Naive thymus-derived CD4-positive, alpha-beta T cell (primary cell): Measurements from ENCODE around the gene CDHR1. TPM values are rescaled to one million over a fixed set of nuclear protein-coding genes. Genes with fewer than 3 reads are reported as not detected.

Experiments
- ATAC-seq: fragments of 150-1000 bp; cut with Tn5 transposase; 2 replicates; pipeline ENCODE4 v1.10.0; 2021; ENCODE audit warnings: mild to moderate bottlenecking, moderate library complexity
- CTCF ChIA-PET: fragments of 350-600 bp; sonication (Branson Sonifier 250); formaldehyde crosslinking; loops from one replicate; lab custom pipeline; 2021; ENCODE audit warnings: antibody characterized with exemption; lab: Charles Lee
- POLR2A ChIA-PET: fragments of 350-600 bp; sonication (Branson Sonifier 250); formaldehyde crosslinking; loops from one replicate; lab custom pipeline; 2021; ENCODE audit warnings: antibody characterized with exemption, inconsistent platforms; lab: Charles Lee
- DNase-seq, 9 donors: peaks; one replicate each; pipeline versions ENCODE4 v3.0.0 to v3.0.0-alpha.2; 2020 to 2022; ENCODE audit warnings: mixed read lengths in 1 of 9
- H3K27ac ChIP-seq: one replicate; pipeline ENCODE4 v1.7.0; 2013; ENCODE audit warnings: mild to moderate bottlenecking, low read depth, low read length, moderate library complexity
- H3K27me3 ChIP-seq, 2 donors: one replicate each; pipeline ENCODE4 v1.7.0; 2013; ENCODE audit warnings: low read length in 2 of 2, mild to moderate bottlenecking in 2 of 2, moderate library complexity in 2 of 2; ENCODE audit not compliant: control insufficient read depth in 2 of 2, insufficient read depth in 2 of 2
- H3K36me3 ChIP-seq, 3 experiments: 1 replicate in 2 of 3; 2 replicates in 1 of 3; pipeline ENCODE4 v1.7.0; 2013; ENCODE audit warnings: low read length in 3 of 3, mild to moderate bottlenecking in 3 of 3, moderate library complexity in 1 of 3; ENCODE audit not compliant: insufficient read depth in 3 of 3, control insufficient read depth in 2 of 3
- H3K4me1 ChIP-seq, 2 donors: one replicate each; pipeline ENCODE4 v1.7.0; 2013; ENCODE audit warnings: low read length in 2 of 2, mild to moderate bottlenecking in 2 of 2, moderate library complexity in 1 of 2; ENCODE audit not compliant: control insufficient read depth in 2 of 2, insufficient read depth in 2 of 2
- H3K4me3 ChIP-seq: 2 replicates; pipeline ENCODE4 v1.7.0; 2013; ENCODE audit warnings: mild to moderate bottlenecking, low read length
- H3K9me3 ChIP-seq, 3 experiments: 1 replicate in 2 of 3; 2 replicates in 1 of 3; pipeline ENCODE4 v1.7.0; 2013; ENCODE audit warnings: low read length in 3 of 3; ENCODE audit not compliant: control insufficient read depth in 2 of 3
- H3K27ac Mint-ChIP-seq, 9 donors: one replicate each; pipeline ENCODE4 v1.8.0; 2020 to 2022; ENCODE audit warnings: mixed read lengths in 9 of 9, mild to moderate bottlenecking in 8 of 9, moderate library complexity in 5 of 9, inconsistent platforms in 2 of 9
- H3K27me3 Mint-ChIP-seq, 5 donors: one replicate each; pipeline ENCODE4 v1.8.0; 2021 to 2022; ENCODE audit warnings: mixed read lengths in 5 of 5, mild to moderate bottlenecking in 1 of 5
- H3K36me3 Mint-ChIP-seq, 5 donors: one replicate each; pipeline ENCODE4 v1.8.0; 2020 to 2022; ENCODE audit warnings: mixed read lengths in 5 of 5, mild to moderate bottlenecking in 3 of 5, inconsistent platforms in 1 of 5
- H3K4me1 Mint-ChIP-seq, 7 donors: one replicate each; pipeline ENCODE4 v1.8.0; 2020 to 2022; ENCODE audit warnings: mixed read lengths in 7 of 7, mild to moderate bottlenecking in 3 of 7, inconsistent platforms in 1 of 7
- H3K4me3 Mint-ChIP-seq, 10 donors: one replicate each; pipeline ENCODE4 v1.8.0; 2020 to 2022; ENCODE audit warnings: mild to moderate bottlenecking in 10 of 10, mixed read lengths in 10 of 10, moderate library complexity in 6 of 10, inconsistent platforms in 2 of 10
- H3K9me3 Mint-ChIP-seq, 11 donors: one replicate each; pipeline ENCODE4 v1.8.0; 2020 to 2022; ENCODE audit warnings: mixed read lengths in 11 of 11, mild to moderate bottlenecking in 4 of 11, inconsistent platforms in 1 of 11, moderate library complexity in 1 of 11
- intact Hi-C, 2 donors: fragments of 100-400 bp; cut with micrococcal nuclease; formaldehyde crosslinking; loops; one replicate each; pipeline ENCODE4 v1.15.1; 2023
- polyA plus RNA-seq, 2 donors: library from polyadenylated mRNA; unstranded; fragments of 300-500 nt; fragmentation: Illumina TruSeq; gene quantifications; one replicate each; pipeline ENCODE4 v1.2.3, GENCODE V29; 2021
- total RNA-seq, 6 experiments: library from RNA in 5 of 6; stranded (reverse) in 5 of 6; gene quantifications; 1 replicate in 5 of 6; 2 replicates in 1 of 6; pipeline ENCODE4 v1.2.3 and lab custom pipeline; 2021 to 2026

CDHR1 gene
- total and polyA plus RNA-seq, 7 experiments from 2014 or later, result 0.15 to 1.6 (median 0.30) TPM; not detected in 2

DNA sequence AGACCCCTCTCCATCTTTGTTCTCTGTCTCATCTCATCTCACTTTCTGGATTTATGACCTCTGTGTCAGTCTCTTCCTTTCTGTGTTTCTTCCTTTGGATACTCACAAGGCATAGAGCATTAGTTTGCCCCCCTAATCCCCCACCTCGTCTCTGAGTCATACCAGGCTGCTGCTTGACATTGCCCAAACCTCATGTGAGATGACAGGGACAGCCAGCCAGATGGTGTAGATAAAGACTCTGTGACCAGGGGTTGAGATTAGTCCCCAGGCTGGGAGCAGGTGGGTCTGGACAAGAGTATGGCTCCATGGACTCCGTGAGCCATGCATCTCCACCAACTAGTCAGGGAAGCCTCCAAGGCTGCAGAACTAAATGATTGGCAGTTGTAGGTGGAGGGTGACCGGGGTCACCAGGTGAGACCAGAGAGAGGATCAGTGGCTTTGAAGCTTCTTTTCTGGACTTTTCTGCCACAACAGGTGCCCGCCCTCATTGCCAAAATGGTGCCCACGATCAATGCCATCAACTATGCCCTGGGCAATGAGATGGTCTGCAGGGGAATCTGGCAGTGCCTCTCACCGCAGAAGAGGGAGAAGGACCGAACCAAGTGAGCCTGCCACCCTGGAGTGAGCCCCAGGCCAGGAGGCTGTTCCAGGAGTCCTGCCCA lies 63.8 kb downstream of the CDHR1 start:
- H3K9me3 Mint-ChIP-seq, result no peaks in the 10 kb centered on the region
- intact Hi-C loops, result no loop called here
- POLR2A ChIA-PET, result no interaction called here
- CTCF ChIA-PET, result interaction anchor here (1.4 kb wide), 1 partner anchor 110 kb away, joined by 3 read pairs; no protein-coding TSS in a partner anchor
- no peaks in the 10 kb centered on the region for H3K27me3 ChIP-seq
- H3K27ac ChIP-seq, result no peak overlapping the region
- peaks cover 14 to 41% (median 24%) of the 10 kb centered on the region in 5 donors for H3K27me3 Mint-ChIP-seq
- H3K36me3 ChIP-seq, result no peaks in the 10 kb centered on the region
- H3K4me1 ChIP-seq, result no peaks in the 10 kb centered on the region
- DNase-seq (no peak), ATAC-seq (no peak)
- H3K4me3 Mint-ChIP-seq, result no peak overlapping the region
- H3K27ac Mint-ChIP-seq, result no peak overlapping the region
- H3K4me1 Mint-ChIP-seq, result peaks cover 0 to 6% (median 4%) of the 10 kb centered on the region in 7 donors
- H3K36me3 Mint-ChIP-seq, result no peaks in the 10 kb centered on the region
- no peak overlapping the region for H3K4me3 ChIP-seq
- no peaks in the 10 kb centered on the region for H3K9me3 ChIP-seq

DNA sequence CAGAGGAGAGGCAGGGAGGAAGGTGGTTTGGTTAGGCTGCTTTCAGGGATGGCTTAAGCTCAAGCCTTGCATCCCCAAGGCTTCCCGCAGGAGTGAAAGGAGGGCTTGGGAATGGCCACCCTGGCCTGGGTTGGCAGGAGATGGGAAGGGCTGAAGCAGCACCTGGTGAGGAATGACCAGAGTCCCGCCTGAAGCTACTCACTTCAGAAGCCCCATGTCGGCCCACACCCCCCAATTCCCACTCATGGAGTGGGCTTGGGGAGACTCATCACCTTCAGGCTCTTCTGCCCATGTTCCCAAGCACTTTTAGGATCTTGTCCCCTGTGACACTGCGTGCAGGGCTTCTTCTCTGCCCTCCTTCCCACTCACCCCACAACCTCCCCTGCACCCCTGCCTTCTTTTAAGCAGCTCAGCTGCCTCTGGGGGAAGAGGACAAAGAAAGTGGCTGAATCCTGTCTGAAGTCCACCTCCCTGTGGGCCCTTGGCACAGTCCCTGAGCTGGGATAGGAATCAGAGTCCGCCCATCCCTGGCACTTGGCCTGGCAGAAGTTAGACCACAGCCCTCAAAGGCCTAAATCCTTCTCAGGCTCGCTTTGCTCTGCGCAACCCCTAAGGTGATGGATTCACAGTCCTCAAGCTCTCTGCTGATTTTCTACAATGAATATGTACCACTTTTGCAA lies 67.0 kb downstream of the CDHR1 start:
- Mint-ChIP-seq H3K4me3 (no peak overlapping the region), H3K9me3 (no peaks in the 10 kb centered on the region), H3K36me3 (no peaks in the 10 kb centered on the region), H3K27ac (no peak overlapping the region), H3K27me3 (peaks cover 19 to 49% (median 34%) of the 10 kb centered on the region in 5 donors), H3K4me1 (peaks cover 0 to 9% (median 5%) of the 10 kb centered on the region in 7 donors)
- H3K4me3 ChIP-seq, result no peak overlapping the region
- POLR2A ChIA-PET, result no interaction called here
- H3K36me3 ChIP-seq, result no peaks in the 10 kb centered on the region
- no peaks in the 10 kb centered on the region for H3K9me3 ChIP-seq
- ATAC-seq (no peak), DNase-seq (no peak)
- no peaks in the 10 kb centered on the region for H3K27me3 ChIP-seq
- H3K27ac ChIP-seq, result no peak overlapping the region
- CTCF ChIA-PET, result interaction anchor here (0.6 to 9.0 kb wide), 4 partner anchors 8 to 276 kb away, joined by 3 to 129 read pairs (median 4); no protein-coding TSS in a partner anchor
- intact Hi-C loops, result no loop called here
- H3K4me1 ChIP-seq, result peaks cover 0 to 3% of the 10 kb centered on the region in 2 donors

DNA sequence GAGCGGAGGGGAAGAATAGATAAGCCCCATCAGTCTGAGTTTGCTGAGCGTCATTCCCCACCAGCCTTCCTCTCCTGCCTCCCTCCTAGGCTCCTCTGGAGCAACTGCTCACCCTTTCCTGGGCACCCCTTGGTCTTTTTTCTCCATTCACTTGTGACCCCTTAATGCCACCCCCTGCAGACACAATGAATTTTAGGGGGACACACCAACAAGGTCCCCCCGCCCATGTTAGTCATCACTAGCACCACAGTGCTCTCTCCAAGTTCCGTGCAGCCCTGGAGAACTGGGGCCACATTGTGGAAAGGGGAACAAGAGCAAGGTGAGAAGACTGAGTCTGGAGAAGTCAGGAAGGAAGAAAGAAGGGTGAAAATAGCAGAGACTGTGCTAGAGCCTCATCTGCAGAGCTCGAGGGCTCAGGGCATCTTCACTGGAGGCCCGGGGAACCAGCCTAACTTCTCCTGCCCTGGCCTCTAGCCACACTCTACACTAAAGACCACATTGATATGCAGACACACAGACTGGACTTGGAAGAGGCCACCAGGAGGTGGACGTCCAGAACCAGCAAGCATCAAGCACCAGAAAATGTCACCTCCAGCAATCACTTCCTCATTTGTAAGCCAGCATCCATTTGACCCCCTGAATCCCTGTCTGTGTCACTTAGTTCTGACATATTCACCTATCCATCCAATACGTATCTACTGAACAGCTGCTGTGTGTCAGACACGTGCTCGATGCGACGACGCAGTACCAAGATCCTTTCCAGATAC lies 68.0 kb downstream of the CDHR1 start:
- Histone ChIP-seq H3K4me3 (no peak overlapping the region), H3K27me3 (no peaks in the 10 kb centered on the region), H3K36me3 (no peaks in the 10 kb centered on the region), H3K4me1 (peaks cover 0 to 3% of the 10 kb centered on the region in 2 donors), H3K27ac (no peak overlapping the region), H3K9me3 (no peaks in the 10 kb centered on the region)
- Mint-ChIP-seq H3K4me1 (peaks cover 0 to 9% (median 5%) of the 10 kb centered on the region in 7 donors), H3K9me3 (no peaks in the 10 kb centered on the region), H3K4me3 (no peak overlapping the region), H3K36me3 (no peaks in the 10 kb centered on the region), H3K27ac (no peak overlapping the region), H3K27me3 (peaks cover 15 to 49% (median 34%) of the 10 kb centered on the region in 5 donors)
- ChIA-PET POLR2A (no interaction called here), CTCF (interaction anchor here (0.6 to 9.0 kb wide), 4 partner anchors 72 to 275 kb away, joined by 3 to 129 read pairs (median 4); no protein-coding TSS in a partner anchor)
- no peak for DNase-seq
- ATAC-seq, result no peak
- intact Hi-C loops, result no loop called here

DNA sequence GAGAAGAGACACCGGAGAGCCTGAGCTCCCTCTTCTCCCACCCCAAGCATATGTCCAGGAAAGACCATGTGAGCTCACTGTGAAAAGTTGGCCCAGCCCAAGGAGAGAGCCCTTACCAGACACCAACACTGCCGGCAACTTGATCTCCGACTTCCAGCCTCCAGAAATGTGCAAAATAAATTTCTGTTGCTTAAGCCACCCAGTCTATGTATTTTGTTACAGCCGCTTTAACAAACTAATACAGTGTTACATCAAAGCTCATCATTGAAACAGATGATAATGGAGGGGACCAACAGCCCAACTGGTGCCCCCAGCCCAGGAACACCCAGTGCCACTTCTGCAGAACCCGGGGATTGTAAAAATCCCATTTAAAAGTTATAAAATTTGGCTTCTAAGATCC lies 69.4 kb downstream of the CDHR1 start:
- Histone ChIP-seq H3K36me3 (no peaks in the 10 kb centered on the region), H3K9me3 (no peaks in the 10 kb centered on the region), H3K4me1 (peaks cover 0 to 3% of the 10 kb centered on the region in 2 donors), H3K27ac (no peak overlapping the region), H3K4me3 (no peak overlapping the region), H3K27me3 (no peaks in the 10 kb centered on the region)
- no peaks in the 10 kb centered on the region for H3K36me3 Mint-ChIP-seq
- H3K27ac Mint-ChIP-seq, result no peak overlapping the region
- peaks cover 0 to 16% (median 7%) of the 10 kb centered on the region in 7 donors for H3K4me1 Mint-ChIP-seq
- no peaks in the 10 kb centered on the region for H3K9me3 Mint-ChIP-seq
- DNase-seq (no peak), ATAC-seq (no peak)
- H3K27me3 Mint-ChIP-seq, result peaks cover 20 to 40% (median 26%) of the 10 kb centered on the region in 5 donors
- intact Hi-C loops, result loop anchor here (1.0 to 2.0 kb wide), 7 partner anchors 66 to 453 kb away; no protein-coding TSS in a partner anchor
- H3K4me3 Mint-ChIP-seq, result no peak overlapping the region
- ChIA-PET CTCF (interaction anchor here (0.7 to 9.0 kb wide), 5 partner anchors 9 to 279 kb away, joined by 3 to 129 read pairs (median 3); no protein-coding TSS in a partner anchor), POLR2A (no interaction called here)

DNA sequence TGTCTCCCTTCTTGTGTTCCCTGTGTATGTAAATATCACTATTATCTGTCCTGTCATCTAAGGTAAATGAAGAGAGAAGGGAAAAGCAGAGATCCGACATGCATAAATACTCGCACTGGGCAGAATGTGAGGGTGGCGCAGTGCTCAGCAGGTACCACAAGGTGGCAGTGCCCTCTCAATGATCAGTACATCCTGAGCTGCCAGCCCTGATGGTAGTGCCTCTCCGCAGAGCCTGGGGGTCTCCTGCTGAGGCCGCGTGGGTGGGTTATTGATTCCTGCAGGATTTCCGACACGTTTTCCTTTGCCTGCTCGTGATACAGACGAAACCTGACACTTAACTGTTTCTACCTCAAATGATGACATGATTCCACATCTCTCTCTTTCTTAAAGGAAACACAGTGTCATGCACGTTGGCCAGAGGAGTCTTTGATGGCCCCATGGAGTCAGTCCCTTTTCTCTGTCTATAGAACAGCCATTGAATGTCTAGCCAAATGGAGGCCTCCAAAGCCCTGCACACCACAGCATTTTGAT lies 70.3 kb downstream of the CDHR1 start:
- no peaks in the 10 kb centered on the region for H3K9me3 ChIP-seq
- no peaks in the 10 kb centered on the region for H3K36me3 ChIP-seq
- DNase-seq (peak; percentile 37 to 74 (median 61)), ATAC-seq (peak; percentile 94)
- CTCF ChIA-PET, result interaction anchor here (0.6 to 9.0 kb wide), 6 partner anchors 8 to 277 kb away, joined by 3 to 129 read pairs (median 4); no protein-coding TSS in a partner anchor
- H3K27ac ChIP-seq, result no peak overlapping the region
- no peak overlapping the region for H3K4me3 ChIP-seq
- intact Hi-C loops, result loop anchor here (1.0 to 5.0 kb wide), 8 partner anchors 65 to 452 kb away; no protein-coding TSS in a partner anchor
- Mint-ChIP-seq H3K27ac (no peak overlapping the region), H3K9me3 (no peaks in the 10 kb centered on the region), H3K27me3 (peaks cover 12 to 36% (median 25%) of the 10 kb centered on the region in 5 donors), H3K4me1 (peaks cover 0 to 16% (median 7%) of the 10 kb centered on the region in 7 donors), H3K36me3 (no peaks in the 10 kb centered on the region), H3K4me3 (no peak overlapping the region)
- POLR2A ChIA-PET, result interaction anchor here (1.0 kb wide), 1 partner anchor 272 kb away, joined by 3 read pairs; no protein-coding TSS in a partner anchor
- peaks cover 0 to 3% of the 10 kb centered on the region in 2 donors for H3K4me1 ChIP-seq
- H3K27me3 ChIP-seq, result no peaks in the 10 kb centered on the region

DNA sequence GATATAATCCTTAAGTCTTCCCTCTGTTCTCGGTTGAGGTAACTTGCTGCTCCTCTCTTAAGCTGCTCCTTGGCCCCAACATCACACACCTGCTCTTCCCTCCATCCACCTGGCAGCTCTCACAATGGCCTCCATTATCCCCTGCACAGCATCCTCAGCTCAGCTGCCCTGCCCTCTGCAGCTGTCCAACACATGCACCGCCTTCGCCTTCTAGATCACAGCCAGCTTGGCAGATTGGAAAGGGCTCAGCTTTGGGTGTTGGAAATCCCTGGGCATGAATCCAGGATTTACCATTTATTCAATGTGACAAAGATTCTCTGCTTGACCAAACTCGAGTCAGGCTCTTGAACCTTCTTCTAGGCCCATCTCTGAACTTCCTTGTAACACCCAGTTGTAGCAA lies 71.1 kb downstream of the CDHR1 start:
- H3K4me3 ChIP-seq, result no peak overlapping the region
- H3K27me3 ChIP-seq, result no peaks in the 10 kb centered on the region
- intact Hi-C loops, result loop anchor here in 1 of 2 donors (2.0 to 5.0 kb wide), 3 partner anchors 87 to 451 kb away; no protein-coding TSS in a partner anchor
- ChIA-PET POLR2A (no interaction called here), CTCF (interaction anchor here (1.4 to 9.0 kb wide), 3 partner anchors 85 to 272 kb away, joined by 5 to 129 read pairs (median 5); no protein-coding TSS in a partner anchor)
- Mint-ChIP-seq H3K4me1 (peaks cover 0 to 16% (median 8%) of the 10 kb centered on the region in 7 donors), H3K27me3 (peaks cover 10 to 34% (median 23%) of the 10 kb centered on the region in 5 donors), H3K4me3 (no peak overlapping the region), H3K27ac (peak overlapping the region in 1 of 9 donors; percentile 37), H3K36me3 (no peaks in the 10 kb centered on the region), H3K9me3 (no peaks in the 10 kb centered on the region)
- peaks cover 0 to 3% of the 10 kb centered on the region in 2 donors for H3K4me1 ChIP-seq
- no peaks in the 10 kb centered on the region for H3K36me3 ChIP-seq
- no peak for ATAC-seq
- no peak for DNase-seq
- H3K27ac ChIP-seq, result no peak overlapping the region
- no peaks in the 10 kb centered on the region for H3K9me3 ChIP-seq
